ENCODE measurements around the gene DUSP16.
A peak's percentile ranks its signal among the peaks of the same experiment; 100 is the strongest.
"Not testable (repeated sequence)": the region's sequence is repeated elsewhere in the genome, so short reads cannot be mapped to it uniquely, and the experiment has no call there.

Gene DUSP16

GRCh38 chr12:12505544-12506495 is 56.8 kb downstream of the DUSP16 start:
- Histone ChIP-seq H3K4me2 (ENCODE audit: low read length) (peak overlapping the region; percentile 13), H3K79me2 (ENCODE audit: control insufficient read depth, insufficient read depth, low read length, poor library complexity) (peaks cover 3% of the 10 kb centered on the region), H4K91ac (ENCODE audit: low read depth, low read length) (no peak overlapping the region), H3K4me3 (ENCODE audit: low read depth, low read length) (no peak overlapping the region), H3K14ac (ENCODE audit: low read length) (no peak overlapping the region), H3K27ac (ENCODE audit: low read depth, low read length) (peak overlapping the region; percentile 31), H2BK5ac (ENCODE audit: low read depth, low read length, poor library complexity) (no peak overlapping the region), H4K8ac (ENCODE audit: low read depth, low read length) (no peak overlapping the region), H2BK12ac (ENCODE audit: low read length) (no peak overlapping the region), H3K18ac (ENCODE audit: low read length) (no peak overlapping the region), H4K12ac (ENCODE audit: low read depth, low read length) (no peak overlapping the region), H2AFZ (ENCODE audit: insufficient read depth, low read length, poor library complexity) (no peak overlapping the region), H3K27me3 (ENCODE audit: insufficient read depth, low read length) (no peaks in the 10 kb centered on the region), H3K4me1 (ENCODE audit: control insufficient read depth in 1 of 2, insufficient read depth in 2 of 2, low read length in 2 of 2) (peaks cover 4 to 11% of the 10 kb centered on the region in 2 experiments), H3K4ac (ENCODE audit: low read depth, low read length) (no peak overlapping the region), H3K36me3 (ENCODE audit: control insufficient read depth in 1 of 2, insufficient read depth in 2 of 2, low read length in 2 of 2) (peaks cover 0 to 2% of the 10 kb centered on the region in 2 experiments), H2AK5ac (ENCODE audit: low read length) (no peak overlapping the region), H2BK120ac (ENCODE audit: insufficient read depth, low read length, poor library complexity) (no peak overlapping the region), H3K9ac (ENCODE audit: low read length) (no peak overlapping the region), H3K9me3 (ENCODE audit: insufficient read depth, low read depth, low read length) (no peaks in the 10 kb centered on the region), H3K23ac (ENCODE audit: low read length) (no peak overlapping the region), H3K79me1 (ENCODE audit: low read length) (no peaks in the 10 kb centered on the region)
- peak in 1 of 2 donors; percentile 42 for DNase-seq
- WGBS (ENCODE audit: extremely low coverage, insufficient coverage, insufficient read length) = no CpG with 5 or more reads among the region's 11 CpGs

GRCh38 chr12:12503384-12504078 is 59.1 kb downstream of the DUSP16 start:
- Histone ChIP-seq H3K4me2 (ENCODE audit: low read length) (no peak overlapping the region), H4K91ac (ENCODE audit: low read depth, low read length) (no peak overlapping the region), H3K14ac (ENCODE audit: low read length) (no peak overlapping the region), H3K79me2 (ENCODE audit: control insufficient read depth, insufficient read depth, low read length, poor library complexity) (peaks cover 3% of the 10 kb centered on the region), H3K23ac (ENCODE audit: low read length) (no peak overlapping the region), H3K27ac (ENCODE audit: low read depth, low read length) (no peak overlapping the region), H3K9me3 (ENCODE audit: insufficient read depth, low read depth, low read length) (no peaks in the 10 kb centered on the region), H3K18ac (ENCODE audit: low read length) (no peak overlapping the region), H2AK5ac (ENCODE audit: low read length) (no peak overlapping the region), H4K8ac (ENCODE audit: low read depth, low read length) (no peak overlapping the region), H2BK5ac (ENCODE audit: low read depth, low read length, poor library complexity) (no peak overlapping the region), H3K27me3 (ENCODE audit: insufficient read depth, low read length) (no peaks in the 10 kb centered on the region), H2BK12ac (ENCODE audit: low read length) (no peak overlapping the region), H3K79me1 (ENCODE audit: low read length) (no peaks in the 10 kb centered on the region), H2AFZ (ENCODE audit: insufficient read depth, low read length, poor library complexity) (no peak overlapping the region), H3K4me3 (ENCODE audit: low read depth, low read length) (no peak overlapping the region), H3K9ac (ENCODE audit: low read length) (no peak overlapping the region), H4K12ac (ENCODE audit: low read depth, low read length) (no peak overlapping the region), H3K4me1 (ENCODE audit: control insufficient read depth in 1 of 2, insufficient read depth in 2 of 2, low read length in 2 of 2) (peaks cover 4 to 11% of the 10 kb centered on the region in 2 experiments), H2BK120ac (ENCODE audit: insufficient read depth, low read length, poor library complexity) (no peak overlapping the region), H3K4ac (ENCODE audit: low read depth, low read length) (no peak overlapping the region), H3K36me3 (ENCODE audit: control insufficient read depth in 1 of 2, insufficient read depth in 2 of 2, low read length in 2 of 2) (peaks cover 2% of the 10 kb centered on the region in 2 experiments)
- WGBS (ENCODE audit: extremely low coverage, insufficient coverage, insufficient read length) = no CpG with 5 or more reads among the region's 9 CpGs
- DNase-seq = no peak

- Histone ChIP-seq H3K4me3 (ENCODE audit: low read depth, low read length) (no peak overlapping the region), H3K27me3 (ENCODE audit: insufficient read depth, low read length) (no peaks in the 10 kb centered on the region), H3K4me1 (ENCODE audit: control insufficient read depth in 1 of 2, insufficient read depth in 2 of 2, low read length in 2 of 2) (peaks cover 4 to 11% of the 10 kb centered on the region in 2 experiments), H2BK5ac (ENCODE audit: low read depth, low read length, poor library complexity) (no peak overlapping the region), H3K14ac (ENCODE audit: low read length) (no peak overlapping the region), H2AK5ac (ENCODE audit: low read length) (no peak overlapping the region), H4K8ac (ENCODE audit: low read depth, low read length) (no peak overlapping the region), H2BK120ac (ENCODE audit: insufficient read depth, low read length, poor library complexity) (no peak overlapping the region), H3K23ac (ENCODE audit: low read length) (peak overlapping the region; percentile 18), H3K4me2 (ENCODE audit: low read length) (no peak overlapping the region), H3K4ac (ENCODE audit: low read depth, low read length) (no peak overlapping the region), H3K27ac (ENCODE audit: low read depth, low read length) (no peak overlapping the region), H3K9me3 (ENCODE audit: insufficient read depth, low read depth, low read length) (no peaks in the 10 kb centered on the region), H4K12ac (ENCODE audit: low read depth, low read length) (no peak overlapping the region), H3K36me3 (ENCODE audit: control insufficient read depth in 1 of 2, insufficient read depth in 2 of 2, low read length in 2 of 2) (peaks cover 2% of the 10 kb centered on the region in 2 experiments), H2AFZ (ENCODE audit: insufficient read depth, low read length, poor library complexity) (no peak overlapping the region), H3K79me1 (ENCODE audit: low read length) (no peaks in the 10 kb centered on the region), H4K91ac (ENCODE audit: low read depth, low read length) (no peak overlapping the region), H3K9ac (ENCODE audit: low read length) (no peak overlapping the region), H2BK12ac (ENCODE audit: low read length) (no peak overlapping the region), H3K79me2 (ENCODE audit: control insufficient read depth, insufficient read depth, low read length, poor library complexity) (peaks cover 3% of the 10 kb centered on the region), H3K18ac (ENCODE audit: low read length) (peak overlapping the region; percentile 71)
- no peak for DNase-seq
- WGBS (ENCODE audit: extremely low coverage, insufficient coverage, insufficient read length) = no CpG with 5 or more reads among the region's 5 CpGs
These were observed 59.9 kb downstream of the DUSP16 start for GRCh38 chr12:12502815-12503151.

- not testable (repeated sequence) for H3K4me3 ChIP-seq (ENCODE audit: low read depth, low read length); H3K27me3 ChIP-seq (ENCODE audit: insufficient read depth, low read length); H2BK12ac ChIP-seq (ENCODE audit: low read length); H3K27ac ChIP-seq (ENCODE audit: low read depth, low read length); H4K8ac ChIP-seq (ENCODE audit: low read depth, low read length); H3K79me1 ChIP-seq (ENCODE audit: low read length); H2BK120ac ChIP-seq (ENCODE audit: insufficient read depth, low read length, poor library complexity); H3K9me3 ChIP-seq (ENCODE audit: insufficient read depth, low read depth, low read length); H3K36me3 ChIP-seq (ENCODE audit: control insufficient read depth in 1 of 2, insufficient read depth in 2 of 2, low read length in 2 of 2); H3K4me2 ChIP-seq (ENCODE audit: low read length); H3K23ac ChIP-seq (ENCODE audit: low read length); H2AK5ac ChIP-seq (ENCODE audit: low read length); H3K79me2 ChIP-seq (ENCODE audit: control insufficient read depth, insufficient read depth, low read length, poor library complexity); DNase-seq; H2BK5ac ChIP-seq (ENCODE audit: low read depth, low read length, poor library complexity); H3K18ac ChIP-seq (ENCODE audit: low read length); H4K91ac ChIP-seq (ENCODE audit: low read depth, low read length); H2AFZ ChIP-seq (ENCODE audit: insufficient read depth, low read length, poor library complexity); H4K12ac ChIP-seq (ENCODE audit: low read depth, low read length); H3K9ac ChIP-seq (ENCODE audit: low read length); H3K4ac ChIP-seq (ENCODE audit: low read depth, low read length); H3K14ac ChIP-seq (ENCODE audit: low read length)
- peaks cover 4 to 11% of the 10 kb centered on the region in 2 experiments for H3K4me1 ChIP-seq (ENCODE audit: control insufficient read depth in 1 of 2, insufficient read depth in 2 of 2, low read length in 2 of 2)
- WGBS (ENCODE audit: extremely low coverage, insufficient coverage, insufficient read length) = no CpG with 5 or more reads among the region's 7 CpGs
These were observed 60.4 kb downstream of the DUSP16 start for GRCh38 chr12:12502130-12502814.
